ENCODE measurements around the gene FAT3.

DNA sequence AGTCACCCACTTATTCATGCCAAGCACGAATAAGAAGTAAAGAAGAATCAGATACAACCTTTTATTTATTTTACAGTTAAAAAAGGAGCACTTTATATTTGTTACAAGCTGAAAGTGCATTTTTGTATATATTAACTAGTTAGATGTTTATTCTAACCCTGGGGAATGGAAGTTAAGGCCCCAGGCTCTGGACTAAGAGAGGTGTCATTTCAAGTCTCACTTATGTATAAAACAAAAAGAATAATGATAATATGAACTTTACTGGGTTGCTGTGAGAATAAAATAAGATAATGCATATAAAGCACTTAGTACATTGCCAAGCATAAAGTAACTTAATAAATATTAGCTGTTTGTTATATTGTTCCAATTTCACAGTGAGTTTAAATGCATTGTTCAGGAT lies 12.1 kb upstream of the FAT3 start:
- TF ChIP-seq, protein P1, sequence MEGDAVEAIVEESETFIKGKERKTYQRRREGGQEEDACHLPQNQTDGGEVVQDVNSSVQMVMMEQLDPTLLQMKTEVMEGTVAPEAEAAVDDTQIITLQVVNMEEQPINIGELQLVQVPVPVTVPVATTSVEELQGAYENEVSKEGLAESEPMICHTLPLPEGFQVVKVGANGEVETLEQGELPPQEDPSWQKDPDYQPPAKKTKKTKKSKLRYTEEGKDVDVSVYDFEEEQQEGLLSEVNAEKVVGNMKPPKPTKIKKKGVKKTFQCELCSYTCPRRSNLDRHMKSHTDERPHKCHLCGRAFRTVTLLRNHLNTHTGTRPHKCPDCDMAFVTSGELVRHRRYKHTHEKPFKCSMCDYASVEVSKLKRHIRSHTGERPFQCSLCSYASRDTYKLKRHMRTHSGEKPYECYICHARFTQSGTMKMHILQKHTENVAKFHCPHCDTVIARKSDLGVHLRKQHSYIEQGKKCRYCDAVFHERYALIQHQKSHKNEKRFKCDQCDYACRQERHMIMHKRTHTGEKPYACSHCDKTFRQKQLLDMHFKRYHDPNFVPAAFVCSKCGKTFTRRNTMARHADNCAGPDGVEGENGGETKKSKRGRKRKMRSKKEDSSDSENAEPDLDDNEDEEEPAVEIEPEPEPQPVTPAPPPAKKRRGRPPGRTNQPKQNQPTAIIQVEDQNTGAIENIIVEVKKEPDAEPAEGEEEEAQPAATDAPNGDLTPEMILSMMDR (conservative IDR thresholded peaks at IDR 0.05), result no peak
- TF ChIP-seq EZH2 (IDR thresholded peaks at IDR 0.05; ENCODE audit: low read depth), result no peak

All from PC-9 (cell line).